ENCODE measurements around the gene GNG7. TPM values are rescaled to one million over a fixed set of nuclear protein-coding genes. Genes with fewer than 3 reads are reported as not detected.

Gene GNG7
- total RNA-seq, 1 donor from 2014 or later = 0.06 TPM

DNA sequence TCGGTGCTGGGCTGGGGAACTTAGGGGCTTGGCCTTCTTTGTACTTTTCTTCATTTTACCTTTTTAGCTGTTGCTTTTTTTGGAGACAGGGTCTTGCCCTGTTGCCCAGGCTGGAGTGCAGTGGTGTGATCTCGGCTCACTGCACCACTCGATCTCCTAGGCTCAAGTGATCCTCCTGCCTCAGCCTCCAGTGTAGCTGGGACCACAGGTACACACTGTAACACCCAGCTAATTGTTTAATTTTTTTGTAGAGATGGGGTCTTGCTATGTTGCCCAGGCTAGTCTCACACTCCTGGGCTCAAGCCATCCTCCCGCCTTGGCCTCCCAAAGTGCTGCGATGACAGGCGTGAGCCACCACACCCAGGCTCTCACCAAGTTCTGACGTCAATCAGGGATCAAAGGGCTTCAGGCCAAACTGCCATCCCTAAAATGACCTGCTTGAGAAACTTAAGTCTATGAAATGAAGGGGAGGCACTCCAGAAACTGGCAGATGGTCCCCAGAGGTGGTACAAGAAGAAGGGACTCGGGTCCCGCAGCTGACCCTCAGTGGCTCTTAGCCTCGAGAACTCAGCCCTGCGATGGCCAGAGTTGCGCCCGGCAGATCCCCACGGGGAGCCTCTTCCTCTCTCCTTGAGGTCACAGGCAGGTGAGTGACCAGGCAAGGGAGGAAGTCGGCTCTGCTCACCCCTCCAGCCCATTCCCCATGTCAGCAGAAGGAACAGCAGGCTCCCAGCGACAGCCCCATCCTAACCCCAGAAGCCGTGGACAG lies 61.7 kb downstream of the GNG7 start:
- DNase-seq (ENCODE audit: low read depth) = no peak
- H3K4me3 ChIP-seq (ENCODE audit: low read depth, low read length) = no peak overlapping the region
- TF ChIP-seq, protein P1, sequence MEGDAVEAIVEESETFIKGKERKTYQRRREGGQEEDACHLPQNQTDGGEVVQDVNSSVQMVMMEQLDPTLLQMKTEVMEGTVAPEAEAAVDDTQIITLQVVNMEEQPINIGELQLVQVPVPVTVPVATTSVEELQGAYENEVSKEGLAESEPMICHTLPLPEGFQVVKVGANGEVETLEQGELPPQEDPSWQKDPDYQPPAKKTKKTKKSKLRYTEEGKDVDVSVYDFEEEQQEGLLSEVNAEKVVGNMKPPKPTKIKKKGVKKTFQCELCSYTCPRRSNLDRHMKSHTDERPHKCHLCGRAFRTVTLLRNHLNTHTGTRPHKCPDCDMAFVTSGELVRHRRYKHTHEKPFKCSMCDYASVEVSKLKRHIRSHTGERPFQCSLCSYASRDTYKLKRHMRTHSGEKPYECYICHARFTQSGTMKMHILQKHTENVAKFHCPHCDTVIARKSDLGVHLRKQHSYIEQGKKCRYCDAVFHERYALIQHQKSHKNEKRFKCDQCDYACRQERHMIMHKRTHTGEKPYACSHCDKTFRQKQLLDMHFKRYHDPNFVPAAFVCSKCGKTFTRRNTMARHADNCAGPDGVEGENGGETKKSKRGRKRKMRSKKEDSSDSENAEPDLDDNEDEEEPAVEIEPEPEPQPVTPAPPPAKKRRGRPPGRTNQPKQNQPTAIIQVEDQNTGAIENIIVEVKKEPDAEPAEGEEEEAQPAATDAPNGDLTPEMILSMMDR (conservative IDR thresholded peaks at IDR 0.05; ENCODE audit: low read depth, low read length) = no peak

DNA sequence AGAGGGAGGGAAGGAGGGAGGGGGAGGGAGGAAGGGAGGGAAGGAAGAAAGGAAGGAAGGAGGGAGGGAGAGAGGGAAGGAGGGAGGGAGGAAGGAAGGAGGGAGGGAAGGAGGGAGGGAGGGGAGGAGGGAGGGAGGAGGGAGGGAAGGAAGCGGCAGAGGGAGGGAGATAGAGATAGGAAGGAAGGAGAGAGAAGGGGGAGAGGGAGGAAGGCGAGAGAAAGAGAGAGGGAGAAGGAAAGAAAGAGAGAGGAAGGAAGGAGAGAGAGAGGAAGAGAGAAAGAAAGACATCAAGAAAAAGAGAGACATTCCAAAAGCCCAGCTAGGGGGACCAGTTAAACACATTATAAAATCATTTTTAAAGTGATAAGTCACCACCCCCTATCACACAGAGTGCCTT lies 62.5 kb downstream of the GNG7 start:
- TF ChIP-seq, protein P1 (conservative IDR thresholded peaks at IDR 0.05; ENCODE audit: low read depth, low read length) = no peak
- no peak for DNase-seq (ENCODE audit: low read depth)
- H3K4me3 ChIP-seq (ENCODE audit: low read depth, low read length) = no peak overlapping the region

DNA sequence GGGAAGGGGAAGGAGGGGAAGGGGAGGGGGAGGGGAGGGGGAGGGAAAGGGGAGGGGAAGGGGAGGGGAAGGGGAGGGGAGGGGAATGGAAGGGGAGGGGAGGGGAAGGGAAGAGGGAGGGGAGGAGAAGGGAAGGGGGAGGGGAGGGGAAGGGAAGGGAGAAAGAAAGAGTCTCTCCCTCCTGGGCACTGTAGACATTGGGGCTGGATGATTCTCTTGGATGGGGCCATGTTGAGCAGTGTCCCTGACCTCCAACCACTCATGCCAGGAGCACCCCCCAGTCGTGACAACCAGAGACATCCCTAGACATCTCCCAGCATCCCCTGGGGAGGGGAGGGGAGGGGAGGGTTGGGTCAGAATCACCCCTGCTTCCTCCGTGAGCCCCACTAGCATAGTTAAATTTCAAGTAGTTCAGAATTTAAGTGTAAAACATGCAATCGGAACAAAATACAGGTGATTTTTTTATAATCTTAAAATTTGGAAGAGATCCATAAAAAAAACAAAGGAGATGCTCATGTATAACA lies 64.0 kb downstream of the GNG7 start:
- DNase-seq (ENCODE audit: low read depth) = no peak
- TF ChIP-seq, protein P1 (conservative IDR thresholded peaks at IDR 0.05; ENCODE audit: low read depth, low read length) = no peak
- H3K4me3 ChIP-seq (ENCODE audit: low read depth, low read length) = no peak overlapping the region

DNA sequence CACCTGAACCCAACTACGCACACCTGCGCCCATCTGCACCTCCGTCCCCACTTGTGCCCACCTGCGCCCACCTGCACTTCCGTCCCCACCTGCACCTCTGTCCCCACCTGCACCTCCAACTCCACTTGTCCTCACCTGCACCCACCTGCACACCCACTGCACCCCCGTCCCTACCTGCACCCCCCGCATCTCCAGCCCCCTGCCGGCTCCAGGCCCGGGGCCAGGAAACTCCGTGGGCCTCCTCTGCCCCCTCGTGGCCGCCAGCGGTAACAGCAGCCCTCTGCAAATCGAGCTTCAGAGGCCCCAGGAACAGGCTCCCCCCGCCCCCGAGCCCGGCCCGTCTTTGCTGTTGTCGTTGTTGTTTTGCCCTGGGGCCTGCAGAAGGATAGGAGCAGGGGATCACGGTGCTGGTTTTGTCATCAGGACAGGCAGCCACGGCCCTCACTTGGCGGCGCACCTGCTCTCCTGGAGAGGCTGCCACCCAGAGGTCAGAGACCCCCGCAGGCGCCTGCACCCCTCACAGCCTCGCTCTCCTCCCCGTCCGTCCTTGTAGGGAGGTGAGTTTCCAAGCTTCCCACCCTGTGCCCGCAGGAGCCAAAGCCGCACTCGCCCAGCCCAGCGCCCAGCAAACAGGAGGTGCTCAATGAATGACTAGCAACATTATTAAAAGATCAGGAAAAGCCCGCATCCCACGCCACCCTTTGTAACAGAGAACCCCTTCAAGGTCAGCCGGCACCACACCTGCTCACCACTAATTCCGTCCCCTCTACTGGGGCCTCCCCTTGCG lies 65.4 kb downstream of the GNG7 start:
- DNase-seq (ENCODE audit: low read depth) = no peak
- H3K4me3 ChIP-seq (ENCODE audit: low read depth, low read length) = peak overlapping the region; percentile 48
- TF ChIP-seq, protein P1 (conservative IDR thresholded peaks at IDR 0.05; ENCODE audit: low read depth, low read length) = peak; percentile 78

DNA sequence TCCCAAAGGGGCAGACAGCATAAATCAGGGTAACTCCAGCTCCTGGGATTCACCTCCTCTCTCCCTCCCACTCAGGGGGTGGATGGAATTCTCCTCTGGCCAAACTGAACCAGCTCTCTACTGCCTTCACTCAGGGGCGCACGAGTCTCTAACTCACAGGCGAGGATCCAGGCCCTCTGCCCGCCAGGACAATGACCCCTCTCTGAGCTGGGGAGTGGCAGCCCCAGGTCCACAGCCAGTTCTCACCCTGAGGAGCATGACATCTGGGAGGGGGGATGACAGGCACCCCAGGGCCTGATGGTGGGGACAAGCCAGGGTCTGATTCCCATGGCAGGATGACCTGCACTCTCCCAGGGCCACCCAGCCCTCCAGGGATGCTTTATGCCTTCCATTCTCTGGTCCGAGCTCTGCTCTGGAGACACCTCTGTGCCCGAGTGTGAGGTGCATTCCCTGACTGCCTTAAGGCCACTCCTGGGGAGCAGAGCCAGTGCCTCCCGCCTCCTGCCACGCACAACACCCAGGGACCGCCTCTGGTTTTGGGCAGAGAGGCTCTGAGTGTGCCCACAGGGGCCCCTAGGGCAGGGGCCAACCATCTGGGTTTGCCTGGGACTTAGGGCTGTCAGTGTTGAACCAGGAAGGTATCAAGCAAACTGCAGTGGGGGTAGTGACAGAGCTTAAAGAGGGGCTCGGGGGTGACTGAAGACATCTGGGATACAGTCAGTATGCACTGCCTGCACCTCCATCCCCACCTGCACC lies 66.2 kb downstream of the GNG7 start:
- DNase-seq (ENCODE audit: low read depth) = no peak
- TF ChIP-seq, protein P1 (conservative IDR thresholded peaks at IDR 0.05; ENCODE audit: low read depth, low read length) = no peak

DNA sequence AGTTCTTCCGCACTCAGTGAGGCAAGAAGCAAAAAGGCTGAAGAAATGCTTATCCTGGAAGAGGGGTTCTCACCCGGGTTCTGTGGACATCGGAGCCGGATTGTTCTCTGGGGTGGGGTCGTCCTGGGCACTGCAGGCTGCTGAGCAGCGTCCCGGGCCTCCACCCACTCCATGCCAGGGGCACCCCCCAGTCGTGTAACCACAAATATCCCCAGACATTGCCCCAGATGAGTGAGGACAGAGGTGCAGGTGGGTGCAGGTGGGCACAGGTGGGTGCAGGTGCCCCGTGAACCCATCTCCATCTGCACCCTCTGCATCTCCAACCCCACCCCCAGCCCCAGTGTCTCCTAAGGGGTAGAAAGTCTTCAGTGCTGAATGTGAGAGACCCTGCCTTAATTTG lies 67.5 kb downstream of the GNG7 start:
- no peak for DNase-seq (ENCODE audit: low read depth)
- no peak overlapping the region for H3K4me3 ChIP-seq (ENCODE audit: low read depth, low read length)
- TF ChIP-seq, protein P1 (conservative IDR thresholded peaks at IDR 0.05; ENCODE audit: low read depth, low read length) = no peak

More for the DNA sequence above, 66.2 kb downstream of the GNG7 start:
- H3K4me3 ChIP-seq (ENCODE audit: low read depth, low read length) = no peak overlapping the region

Data from epithelial cell of proximal tubule (primary cell).